Kasumi-1 (cell line): Measurements from ENCODE around the gene LDB2.

Source experiments
- DNase-seq, 2 experiments: peaks; one replicate each; lab custom pipeline; 2025; lab: John Stamatoyannopoulos, UW

LDB2 gene

GRCh38 chr4:16757080-16757521 is 141.3 kb downstream of the LDB2 start:
- no peak for DNase-seq

- DNase-seq: no peak
These were observed 144.3 kb downstream of the LDB2 start for GRCh38 chr4:16754104-16754503.

- DNase-seq: peak; percentile 1 to 11
These were observed 146.3 kb downstream of the LDB2 start for GRCh38 chr4:16752150-16752549.

GRCh38 chr4:16750882-16751642 is 147.4 kb downstream of the LDB2 start:
- no peak for DNase-seq

- no peak for DNase-seq
These were observed 148.2 kb downstream of the LDB2 start for GRCh38 chr4:16750216-16750615.

- DNase-seq: no peak
These were observed 152.6 kb downstream of the LDB2 start for GRCh38 chr4:16745887-16746286.

- no peak for DNase-seq
These were observed 153.3 kb downstream of the LDB2 start for GRCh38 chr4:16745009-16745635.

GRCh38 chr4:16741287-16741686 is 157.2 kb downstream of the LDB2 start:
- DNase-seq: no peak

GRCh38 chr4:16739997-16740624 is 158.3 kb downstream of the LDB2 start:
- no peak for DNase-seq

- DNase-seq: no peak
These were observed 159.9 kb downstream of the LDB2 start for GRCh38 chr4:16738558-16738957.

GRCh38 chr4:16733509-16733908 is 164.9 kb downstream of the LDB2 start:
- DNase-seq: no peak

GRCh38 chr4:16732741-16733140 is 165.7 kb downstream of the LDB2 start:
- no peak for DNase-seq

- DNase-seq: no peak
These were observed 166.6 kb downstream of the LDB2 start for GRCh38 chr4:16731776-16732380.

GRCh38 chr4:16730522-16731205 is 167.8 kb downstream of the LDB2 start:
- DNase-seq: no peak

GRCh38 chr4:16729336-16729735 is 169.1 kb downstream of the LDB2 start:
- DNase-seq: no peak

GRCh38 chr4:16728849-16729248 is 169.6 kb downstream of the LDB2 start:
- no peak for DNase-seq

- no peak for DNase-seq
These were observed 170.3 kb downstream of the LDB2 start for GRCh38 chr4:16728111-16728510.

- DNase-seq: no peak
These were observed 171.2 kb downstream of the LDB2 start for GRCh38 chr4:16727218-16727617.

GRCh38 chr4:16726368-16727050 is 171.9 kb downstream of the LDB2 start:
- DNase-seq: no peak

- DNase-seq: no peak
These were observed 173.2 kb downstream of the LDB2 start for GRCh38 chr4:16725252-16725651.

- DNase-seq: no peak
These were observed 176.0 kb downstream of the LDB2 start for GRCh38 chr4:16722416-16722815.
